ENCODE data around the gene RBP3.

RBP3 gene

DNA sequence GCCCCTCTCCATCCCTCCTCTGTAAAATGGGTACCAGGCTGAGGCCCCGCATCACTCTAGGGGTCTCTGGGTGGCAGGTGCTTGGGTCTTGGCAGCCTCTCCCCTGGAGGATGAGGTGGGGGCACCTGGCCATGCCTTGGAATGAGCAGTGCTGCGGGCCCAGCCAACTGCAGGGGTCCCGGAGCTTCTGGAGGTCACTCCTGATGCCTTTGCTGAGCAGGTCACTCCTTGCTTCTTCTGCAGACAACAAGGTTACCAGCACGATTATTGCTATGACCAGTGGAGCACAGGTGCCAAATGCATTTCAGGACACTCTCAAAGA, 58.3 kb downstream of the RBP3 start:
- no peak for TF ChIP-seq JUND (IDR thresholded peaks at IDR 0.05; ENCODE audit: low read depth)
- DNase-seq (ENCODE audit: low read depth in 1 of 2, low spot score in 1 of 2): no peak
- in situ Hi-C loops (cut with HindIII; ENCODE audit: low pct_unique_long_range_greater_than_20kb, low sequenced_read_pairs): no loop called here

DNA sequence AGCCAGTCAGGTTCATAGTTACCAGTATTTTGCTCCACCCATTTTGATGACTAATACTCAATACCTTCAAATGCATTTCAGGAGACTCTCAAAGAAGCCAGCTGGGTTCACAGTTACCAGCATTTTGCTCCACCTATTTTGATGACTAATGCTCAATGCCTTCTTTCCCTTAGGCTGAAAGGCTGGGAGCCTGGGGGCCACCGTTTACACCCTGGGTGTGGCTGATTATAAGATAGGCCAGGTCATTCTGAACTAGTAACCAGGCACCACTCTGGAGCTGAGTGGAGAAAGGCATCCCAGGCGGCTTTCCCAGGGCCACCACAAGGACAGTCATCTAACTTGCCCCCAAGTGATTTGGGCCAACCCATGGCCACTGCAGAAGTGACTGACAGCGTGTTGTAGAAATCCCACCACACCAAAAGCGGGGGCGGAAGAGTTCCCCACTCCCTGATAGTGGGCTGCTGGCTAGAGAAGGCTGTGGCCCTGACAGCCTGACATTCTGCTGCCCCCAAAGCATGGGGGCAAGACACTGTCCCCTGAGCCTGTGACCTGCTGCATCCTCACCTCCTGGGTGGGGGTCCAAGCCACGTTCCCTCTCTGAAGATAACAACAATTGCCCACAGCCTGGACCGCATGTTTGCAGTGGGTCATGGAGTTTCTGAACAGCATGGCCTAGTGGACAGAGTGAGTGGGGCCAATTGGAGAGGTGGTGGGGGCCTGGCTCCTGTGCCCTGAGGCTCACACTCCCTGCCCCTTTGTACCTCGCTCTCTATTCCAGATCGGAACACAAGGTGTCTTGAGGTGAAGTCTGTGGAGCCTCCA, 58.9 kb downstream of the RBP3 start:
- peak; percentile 19 to 91 for DNase-seq (ENCODE audit: low read depth in 1 of 2, low spot score in 1 of 2)
- in situ Hi-C loops (cut with HindIII; ENCODE audit: low pct_unique_long_range_greater_than_20kb, low sequenced_read_pairs): no loop called here
- TF ChIP-seq JUND (IDR thresholded peaks at IDR 0.05; ENCODE audit: low read depth): no peak

Data from T47D (cell line).